GM18519 (cell line): Measurements from ENCODE around the gene CLNK.
A peak's percentile ranks its signal among the peaks of the same experiment; 100 is the strongest.
"Not testable (repeated sequence)": the region's sequence is repeated elsewhere in the genome, so short reads cannot be mapped to it uniquely, and the experiment has no call there.

Source experiments
- ATAC-seq: cut with Tn5 transposase; IDR thresholded peaks from one replicate; pipeline ENCODE4 v1.9.1; 2021; ENCODE audit warnings: mild to moderate bottlenecking, moderate library complexity; ENCODE audit not compliant: unreplicated experiment, low FRiP score

CLNK gene

DNA sequence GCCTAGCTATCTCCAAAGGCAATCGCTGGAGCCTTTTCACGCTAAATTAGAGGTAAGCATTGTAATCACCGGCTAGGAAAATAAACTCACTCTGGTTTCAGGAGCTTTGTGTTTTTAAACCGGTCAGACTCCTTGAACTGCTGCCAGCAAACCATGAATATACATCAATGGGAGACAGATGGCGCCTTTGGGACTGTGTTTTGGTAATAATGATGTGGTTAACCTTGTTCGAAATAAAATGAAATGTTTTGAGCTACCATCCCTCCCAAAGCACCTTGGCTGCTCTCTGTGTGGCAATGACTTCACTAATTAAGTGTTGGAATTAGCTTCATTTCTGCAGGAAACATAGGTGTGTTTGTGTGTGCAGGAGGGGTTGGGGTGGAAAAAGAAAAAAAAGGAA is 65.3 kb downstream of the CLNK start:
- no peak for ATAC-seq

DNA sequence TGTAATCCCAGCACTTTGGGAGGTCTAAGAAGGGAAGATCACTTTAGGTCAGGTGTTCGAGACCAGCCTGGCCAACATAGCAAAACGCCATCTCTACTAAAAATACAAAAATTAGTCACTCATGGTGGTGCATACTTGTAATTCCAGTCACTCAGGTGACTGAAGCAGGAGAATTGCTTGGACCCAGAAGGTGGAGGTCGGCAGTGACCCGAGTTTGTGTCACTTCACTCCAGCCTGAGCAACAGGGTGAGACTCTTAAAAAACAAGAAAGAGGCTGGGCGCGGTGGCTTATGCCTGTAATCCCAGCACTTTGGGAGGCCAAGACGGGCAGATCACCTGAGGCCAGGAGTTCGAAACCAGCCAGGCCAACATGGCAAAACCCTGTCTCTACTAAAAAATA is 69.6 kb downstream of the CLNK start:
- not testable (repeated sequence) for ATAC-seq

DNA sequence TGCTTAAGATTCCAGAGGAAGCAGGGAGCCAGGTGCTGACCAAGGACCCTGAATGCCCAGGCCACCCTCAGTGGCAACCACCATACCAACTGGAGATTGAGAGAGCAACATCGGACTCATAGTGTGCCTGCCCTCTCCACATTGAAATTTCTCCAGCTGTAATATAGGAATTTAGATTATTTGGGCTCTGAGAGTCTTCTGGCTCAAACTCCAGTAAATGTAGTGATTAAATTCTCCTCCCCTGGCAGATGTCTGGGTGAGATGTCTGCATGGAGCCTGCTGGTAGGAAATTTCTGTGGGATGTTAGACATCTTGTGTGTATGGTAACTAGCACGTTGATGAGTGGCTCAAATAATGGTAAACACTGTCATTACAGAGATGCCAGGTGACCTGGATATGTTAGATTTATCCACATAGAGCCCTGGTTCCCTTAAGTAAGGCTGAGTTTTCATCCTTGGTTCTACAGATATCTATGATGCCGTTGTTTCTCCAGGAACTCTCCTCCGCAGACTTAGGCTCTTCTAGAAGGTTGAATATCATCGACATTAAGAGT is 70.6 kb downstream of the CLNK start:
- ATAC-seq = no peak

DNA sequence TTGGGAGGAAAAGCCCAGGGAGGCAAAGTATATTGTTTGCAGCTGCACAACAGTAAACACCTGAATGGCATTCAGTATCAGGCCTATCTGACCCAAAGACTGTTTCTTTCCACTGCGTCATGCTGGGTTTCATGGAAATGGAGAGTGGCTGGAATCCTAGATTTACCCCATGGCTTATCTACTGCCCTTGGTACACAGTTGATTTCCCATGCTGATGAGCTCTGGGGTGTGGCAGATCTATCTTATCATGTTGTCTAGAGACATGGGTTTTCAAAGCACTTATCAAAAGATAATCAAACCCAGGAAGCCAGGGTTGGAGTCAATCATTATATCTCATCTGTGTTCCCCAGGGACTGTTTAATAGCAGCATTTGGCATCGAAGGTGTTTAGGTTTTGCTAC is 72.1 kb downstream of the CLNK start:
- ATAC-seq = no peak

DNA sequence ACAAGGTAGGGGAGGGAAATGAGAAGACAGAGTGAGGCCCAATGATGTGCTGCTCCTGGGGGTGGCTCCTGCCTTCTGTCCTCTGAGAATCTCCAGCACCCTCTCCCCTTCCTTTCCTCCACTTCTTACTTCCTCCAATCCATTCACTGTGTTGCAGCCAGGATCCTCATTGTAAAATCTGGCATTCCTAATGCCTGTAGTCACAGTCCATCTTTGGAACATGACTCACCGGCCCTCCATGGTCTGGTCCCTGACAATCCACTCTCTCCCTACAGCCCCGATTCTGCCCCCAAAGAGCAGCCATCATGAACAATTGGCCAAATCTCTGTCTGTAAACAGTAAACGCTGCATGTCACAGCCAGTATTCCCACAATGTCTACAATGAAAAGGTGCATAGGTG is 72.9 kb downstream of the CLNK start:
- ATAC-seq = no peak

DNA sequence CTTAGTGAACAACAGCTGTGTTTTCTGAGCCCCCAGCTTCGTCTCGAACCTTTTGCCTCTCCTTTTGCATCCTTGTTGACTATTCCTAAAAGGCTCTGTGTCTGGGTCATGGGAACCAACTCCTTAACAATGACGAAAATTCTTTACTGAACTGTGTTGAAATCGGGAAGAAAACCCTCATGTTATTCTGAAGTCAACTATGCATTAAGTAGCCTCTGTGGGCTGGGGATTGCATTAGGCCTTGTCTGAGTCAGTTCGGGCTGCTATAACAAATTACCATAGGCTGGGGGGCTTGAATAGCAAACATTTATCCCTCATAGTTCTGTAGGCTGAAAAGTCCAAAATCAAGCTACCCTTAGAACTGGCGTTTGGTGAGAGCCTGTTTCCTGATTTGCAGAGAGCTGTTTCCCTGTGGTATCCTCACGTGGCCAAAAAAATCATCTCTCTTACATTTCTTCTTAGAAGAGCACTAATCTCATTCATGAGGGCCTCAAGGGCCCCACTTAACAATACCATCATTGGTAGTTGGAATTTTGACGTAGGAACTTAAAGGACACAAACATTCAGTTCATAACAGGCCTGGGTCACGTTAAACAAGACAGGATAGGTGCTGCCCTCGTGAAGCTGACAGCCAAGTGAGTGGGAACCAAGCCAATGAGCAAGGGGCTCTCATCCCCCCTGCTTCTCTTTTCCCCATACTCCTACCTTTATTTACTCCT is 75.9 kb downstream of the CLNK start:
- ATAC-seq = no peak

DNA sequence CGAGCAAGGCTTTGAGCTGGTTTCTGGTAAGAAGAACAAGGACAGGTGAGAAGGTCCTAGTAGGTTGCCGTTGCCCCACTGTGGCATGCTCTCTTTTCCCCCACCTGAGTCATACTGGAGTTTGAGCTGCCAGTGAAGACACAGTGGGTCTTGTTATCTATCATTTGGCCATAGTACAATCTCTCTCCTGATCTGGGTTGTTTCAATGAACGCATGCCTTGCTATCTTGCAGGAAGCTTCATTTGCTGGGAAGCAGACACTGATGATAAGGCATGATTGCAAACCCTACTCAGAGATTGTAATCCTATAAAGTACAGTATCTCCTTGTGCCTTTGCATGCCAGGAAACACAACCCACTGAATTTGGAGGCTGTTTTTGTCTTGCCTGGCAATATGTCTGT is 77.4 kb downstream of the CLNK start:
- ATAC-seq = no peak

DNA sequence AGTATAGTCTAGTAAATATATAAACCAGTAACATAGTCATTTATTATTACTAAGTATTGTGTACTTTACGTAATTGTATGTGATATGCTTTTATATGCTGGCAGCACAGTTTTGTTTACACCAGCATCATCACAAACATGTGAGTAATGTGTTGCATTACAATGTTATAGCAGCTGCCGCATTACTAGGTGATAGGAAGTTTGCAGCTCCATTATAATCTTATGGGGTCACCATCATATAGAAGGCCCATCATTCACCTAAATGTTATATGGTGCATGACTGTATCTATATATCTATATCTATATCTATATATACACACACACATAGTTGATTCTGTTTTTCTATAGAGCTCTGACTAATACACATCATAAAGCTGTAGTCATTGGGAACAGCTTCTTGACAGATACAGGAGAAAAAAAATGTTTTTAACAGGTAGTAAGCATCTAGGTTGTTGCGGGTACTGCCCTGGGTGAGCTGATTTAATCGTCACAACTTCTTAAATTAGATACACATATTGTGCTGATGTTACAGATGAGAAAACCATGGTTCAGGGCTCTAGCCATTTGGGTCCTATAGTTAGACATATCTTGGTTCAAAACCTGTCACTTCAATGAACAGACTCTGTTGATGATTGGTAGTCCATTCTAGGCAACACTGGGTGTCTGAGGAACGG is 77.9 kb downstream of the CLNK start:
- ATAC-seq = no peak

DNA sequence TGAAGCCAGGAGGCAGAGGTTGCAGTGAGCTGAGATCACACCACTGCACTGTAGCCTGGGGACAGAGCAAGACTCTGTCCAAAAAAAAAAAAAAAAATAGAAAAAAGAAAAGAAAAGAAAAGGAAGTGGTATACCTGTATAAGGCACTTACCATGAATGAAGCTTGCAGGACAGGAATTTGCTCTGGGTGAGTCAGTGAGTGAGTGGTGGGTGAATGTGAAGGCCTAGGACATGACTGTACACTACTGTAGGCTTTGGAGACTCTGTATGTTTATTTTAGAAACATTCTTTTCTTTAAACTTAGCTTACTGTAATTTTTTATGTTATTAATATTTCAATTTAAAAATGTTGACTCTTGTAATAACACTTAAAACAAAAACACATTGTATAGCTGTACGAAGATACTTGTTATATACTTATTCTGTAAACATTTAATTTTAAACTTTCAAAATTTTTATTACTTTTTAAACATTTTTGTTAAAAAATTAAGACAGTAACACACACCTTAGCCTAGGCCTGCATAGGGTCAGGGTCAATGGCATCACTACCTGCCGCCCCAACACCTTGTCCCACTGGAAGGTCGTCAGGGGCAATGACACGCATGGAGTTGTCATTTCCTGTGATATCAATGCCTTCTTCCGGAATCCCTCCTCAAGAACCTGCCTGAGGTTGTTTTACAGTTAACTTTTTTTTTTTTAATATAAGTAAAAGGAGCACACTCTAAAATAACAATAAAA is 78.7 kb downstream of the CLNK start:
- no peak for ATAC-seq

DNA sequence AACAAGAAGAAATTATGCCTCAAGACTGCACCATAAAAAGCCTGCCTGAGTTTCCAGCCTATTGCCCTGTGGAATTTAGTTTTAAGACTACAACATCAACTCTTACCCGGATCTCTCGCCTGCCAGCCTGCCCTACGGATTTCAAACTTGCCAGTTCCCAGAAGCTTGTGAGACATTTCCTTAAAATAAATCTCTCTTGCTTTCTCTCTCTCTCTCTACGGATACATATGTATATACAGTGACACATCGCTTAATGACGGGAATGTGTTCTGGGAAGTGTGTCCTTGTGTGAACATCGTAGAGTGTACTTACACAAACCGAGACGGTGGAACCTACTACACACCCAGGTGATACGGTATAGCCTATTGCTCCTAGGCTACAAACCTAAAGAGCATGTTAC is 79.5 kb downstream of the CLNK start:
- no peak for ATAC-seq

DNA sequence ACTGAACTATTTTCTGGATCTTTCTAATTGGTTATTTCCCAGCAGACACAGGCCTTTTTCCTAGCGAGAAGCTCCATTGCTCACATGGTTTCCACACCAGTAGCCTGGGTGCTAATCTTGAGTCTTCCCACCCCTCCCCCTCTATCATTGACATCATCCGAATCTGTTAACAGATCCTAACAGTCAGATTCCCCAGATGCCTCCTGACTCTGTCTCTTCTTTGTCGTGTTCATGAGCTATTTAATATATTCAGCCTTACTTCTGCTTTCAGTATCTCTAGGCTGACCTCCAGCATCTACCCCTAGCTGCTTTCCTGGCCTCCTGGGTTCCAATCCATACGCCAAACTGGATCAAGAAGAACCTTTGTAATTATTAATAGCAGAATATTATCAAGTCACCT is 85.0 kb downstream of the CLNK start:
- ATAC-seq = no peak

DNA sequence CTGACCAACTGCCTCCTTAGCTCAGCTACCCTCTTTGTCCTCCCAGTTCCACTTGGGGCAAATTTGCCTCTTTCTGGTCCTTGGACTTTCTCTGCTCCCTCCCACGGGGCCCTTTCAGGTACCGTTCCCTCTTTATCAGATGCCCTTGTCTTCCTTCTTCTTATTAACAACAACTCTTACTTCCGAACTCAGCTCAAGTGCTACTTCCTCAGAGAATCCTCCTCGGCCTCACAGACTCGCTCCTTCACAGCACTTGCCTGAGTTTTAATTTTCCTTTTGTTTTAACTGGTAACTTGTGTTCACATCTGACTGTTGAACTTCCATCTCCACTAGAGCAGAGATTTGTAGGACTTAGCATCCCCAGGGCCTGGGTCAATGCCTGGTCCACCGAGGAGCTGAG is 85.7 kb downstream of the CLNK start:
- no peak for ATAC-seq

DNA sequence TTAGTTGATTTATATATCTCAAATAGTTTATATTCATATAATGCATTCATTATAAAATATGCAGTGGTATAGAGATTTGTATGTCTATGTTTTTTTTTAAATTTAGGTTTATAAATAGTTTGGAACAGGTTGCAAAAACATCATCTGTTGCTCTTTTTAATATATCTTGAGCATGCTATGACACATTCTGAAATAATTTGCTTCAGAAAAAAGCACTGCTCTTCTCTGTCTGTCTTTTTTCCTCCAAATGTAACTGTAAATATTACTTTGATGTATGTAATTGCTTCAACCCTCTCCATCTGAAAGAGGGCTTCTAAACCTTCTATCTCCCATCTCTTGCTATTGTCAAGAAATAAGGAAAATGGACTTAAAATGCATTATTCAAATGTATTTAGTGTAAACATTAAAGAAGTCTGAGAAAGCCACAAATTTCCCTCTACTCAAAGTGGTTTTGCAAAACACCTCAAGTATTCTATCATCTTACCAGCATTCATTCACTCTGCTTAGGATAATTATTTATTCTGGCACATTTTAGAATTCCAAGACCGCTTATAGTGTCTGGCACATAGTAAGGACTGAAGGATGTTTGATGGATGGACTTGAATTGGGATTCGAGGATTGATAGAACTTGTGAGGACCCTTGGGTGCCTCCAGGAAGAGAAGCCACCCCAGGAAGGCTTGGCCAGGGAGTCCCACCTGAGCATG is 87.8 kb downstream of the CLNK start:
- ATAC-seq = no peak

DNA sequence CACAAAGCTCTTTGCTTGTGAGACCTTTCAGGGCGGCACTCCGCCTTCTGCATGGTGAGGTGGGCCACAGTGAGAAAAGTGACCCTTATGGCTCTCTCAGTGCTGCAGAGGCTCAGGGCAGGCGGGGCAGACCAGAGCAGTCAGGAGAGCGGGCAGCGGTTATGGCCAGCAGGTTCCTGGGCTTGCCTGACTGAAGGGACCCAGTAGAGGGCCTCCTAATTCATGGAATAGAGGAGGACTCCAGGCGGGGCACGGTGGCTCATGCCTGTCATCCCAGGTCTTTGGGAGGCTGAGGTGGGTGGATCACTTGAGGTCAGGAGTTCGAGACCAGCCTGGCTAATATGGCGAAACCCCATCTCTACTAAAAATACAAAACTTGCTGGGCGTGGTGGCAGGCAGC is 91.4 kb downstream of the CLNK start:
- no peak for ATAC-seq

DNA sequence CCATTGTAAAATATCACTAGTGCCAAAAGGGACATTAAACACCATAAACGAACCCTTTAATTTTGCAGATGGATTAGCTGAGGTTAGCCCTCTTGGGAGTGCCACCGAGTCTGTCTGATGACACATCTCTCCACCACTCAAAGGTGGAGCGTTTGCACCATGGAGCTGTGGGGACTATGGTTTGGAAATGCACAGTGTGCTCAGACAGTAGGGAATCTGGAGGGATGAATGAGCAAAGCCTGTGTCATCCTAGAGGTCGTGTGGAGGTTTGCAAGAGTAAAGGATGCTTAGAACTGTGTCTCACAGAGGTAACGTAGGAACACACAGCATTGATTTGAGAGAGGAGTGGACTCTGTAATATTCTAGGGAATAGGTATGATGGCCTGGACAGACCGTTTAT is 93.7 kb downstream of the CLNK start:
- no peak for ATAC-seq

DNA sequence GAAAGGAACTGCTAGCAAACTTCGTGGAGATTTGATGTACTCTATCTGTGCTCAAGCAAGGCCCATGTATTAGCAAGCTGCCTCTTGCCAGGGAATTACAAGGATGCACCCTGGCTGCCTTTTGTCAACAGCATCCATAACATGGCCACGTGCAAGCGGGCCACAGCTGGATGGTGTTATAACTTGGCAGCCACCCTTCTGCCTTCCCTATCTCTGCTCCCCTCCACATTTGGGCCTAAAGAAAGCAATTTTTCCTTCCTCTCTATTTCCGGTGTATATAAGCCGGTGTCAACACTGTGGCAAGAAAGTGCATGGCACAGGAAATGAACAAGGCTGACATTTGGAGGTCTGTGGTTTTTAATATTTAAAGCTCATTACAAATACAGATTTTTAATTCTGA is 94.8 kb downstream of the CLNK start:
- no peak for ATAC-seq

DNA sequence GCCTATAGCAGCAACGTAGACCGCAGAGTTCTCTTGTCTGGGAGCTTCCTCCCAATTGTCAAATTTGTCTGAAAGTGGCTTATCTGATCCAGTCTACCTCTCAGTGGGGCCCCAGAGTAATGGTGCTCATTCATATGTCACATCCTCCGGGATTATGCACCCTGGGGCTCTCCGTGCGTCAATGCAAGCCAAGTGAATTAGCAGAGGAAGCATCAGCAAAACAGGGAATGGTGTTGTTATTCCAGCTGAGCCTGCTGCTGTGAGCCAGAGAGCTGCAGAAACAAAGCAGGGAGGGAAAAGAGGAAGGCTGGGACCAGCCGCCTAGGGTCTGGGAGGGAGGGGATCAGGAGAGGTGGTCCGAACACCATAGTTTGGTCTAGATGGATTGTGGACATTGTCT is 95.2 kb downstream of the CLNK start:
- no peak for ATAC-seq

DNA sequence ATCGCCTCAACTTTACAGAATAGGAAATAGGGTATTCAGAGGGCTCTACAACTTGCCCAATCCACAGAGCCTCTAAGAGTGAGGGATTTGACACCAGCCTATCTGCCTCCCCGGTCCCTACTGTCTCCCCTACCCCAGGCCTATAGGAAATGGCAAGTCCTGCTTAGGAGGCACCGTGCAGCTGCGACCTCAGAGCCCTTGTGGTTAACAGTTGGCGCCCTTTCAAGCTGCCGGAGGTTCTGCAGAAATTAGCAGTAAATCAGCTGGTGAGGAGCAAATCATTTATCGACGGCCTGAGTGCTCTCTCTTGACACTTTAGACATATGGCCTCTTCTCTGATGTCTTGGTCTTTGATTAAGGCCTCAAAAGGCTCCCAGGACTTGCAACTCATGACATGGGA is 96.9 kb downstream of the CLNK start:
- ATAC-seq = no peak

DNA sequence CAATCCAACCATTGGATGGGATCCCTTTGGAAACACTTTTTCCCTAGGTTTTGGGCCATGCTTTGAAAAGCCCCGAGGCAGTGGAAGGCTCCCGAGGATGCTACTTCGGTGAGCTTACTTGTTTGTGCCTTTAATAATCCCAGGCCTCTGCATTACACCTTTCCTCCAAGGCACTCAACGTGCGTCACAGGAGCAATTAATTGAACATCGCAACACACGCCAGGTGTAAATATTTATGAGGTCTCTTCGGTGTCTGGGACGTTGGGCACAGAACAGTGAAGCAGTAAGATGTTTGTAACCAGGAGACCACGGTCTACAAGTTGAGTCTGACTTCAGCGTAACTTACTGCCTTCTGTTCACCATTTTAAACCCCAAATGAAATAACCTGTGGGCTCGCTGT is 97.3 kb downstream of the CLNK start:
- ATAC-seq = no peak

DNA sequence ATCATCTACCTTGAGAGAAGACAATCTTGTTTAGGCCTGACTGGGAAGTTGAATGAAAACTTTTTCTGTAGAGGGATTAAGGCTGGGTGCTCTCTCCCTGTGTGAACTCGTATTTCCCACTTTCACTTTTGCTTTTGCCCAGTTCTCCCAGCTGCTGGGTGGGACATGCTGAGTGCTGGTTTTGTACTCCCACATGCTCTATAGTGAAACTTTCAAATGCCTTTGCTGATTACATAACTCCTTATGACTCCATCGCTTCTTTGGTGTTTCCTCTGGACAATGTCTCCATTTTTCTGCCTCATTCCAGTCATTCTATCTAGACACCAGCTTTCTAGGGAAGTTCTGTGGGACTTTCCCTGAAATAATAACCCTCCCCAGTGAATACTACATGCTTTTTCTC is 100.5 kb downstream of the CLNK start:
- ATAC-seq = peak; percentile 39

DNA sequence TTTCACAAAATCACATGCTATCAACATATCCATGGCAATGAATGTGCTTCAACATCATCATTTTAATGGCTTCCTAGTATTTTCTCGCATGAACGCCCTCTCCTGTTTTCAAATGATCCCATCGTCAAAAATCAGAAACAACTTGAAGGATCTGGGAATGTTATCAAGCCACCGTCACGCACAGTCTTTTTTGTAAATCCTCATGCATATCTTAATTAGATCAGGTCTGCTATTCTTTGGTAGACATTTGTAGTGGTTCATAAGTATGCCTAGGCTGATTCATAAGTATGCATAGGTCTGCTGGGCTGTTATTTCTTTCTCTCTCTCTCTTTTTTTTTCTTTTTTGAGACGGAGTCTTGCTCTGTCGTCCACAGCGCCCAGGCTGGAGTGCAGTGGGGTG is 101.6 kb downstream of the CLNK start:
- ATAC-seq = no peak
